Stimulated activated CD4-positive, alpha-beta T cell treated with anti-CD3 and anti-CD28 coated beads, Interleukin-1b, Interleukin-23, amount 100 ng/mL, for 1 hour (primary cell): ENCODE data around the gene RGL1.

Experiments
- DNase-seq, 2 donors: peaks; one replicate each; pipeline ENCODE4 v3.0.0-alpha.2; 2020; ENCODE audit warnings: low read depth in 2 of 2

The RGL1 gene

DNA sequence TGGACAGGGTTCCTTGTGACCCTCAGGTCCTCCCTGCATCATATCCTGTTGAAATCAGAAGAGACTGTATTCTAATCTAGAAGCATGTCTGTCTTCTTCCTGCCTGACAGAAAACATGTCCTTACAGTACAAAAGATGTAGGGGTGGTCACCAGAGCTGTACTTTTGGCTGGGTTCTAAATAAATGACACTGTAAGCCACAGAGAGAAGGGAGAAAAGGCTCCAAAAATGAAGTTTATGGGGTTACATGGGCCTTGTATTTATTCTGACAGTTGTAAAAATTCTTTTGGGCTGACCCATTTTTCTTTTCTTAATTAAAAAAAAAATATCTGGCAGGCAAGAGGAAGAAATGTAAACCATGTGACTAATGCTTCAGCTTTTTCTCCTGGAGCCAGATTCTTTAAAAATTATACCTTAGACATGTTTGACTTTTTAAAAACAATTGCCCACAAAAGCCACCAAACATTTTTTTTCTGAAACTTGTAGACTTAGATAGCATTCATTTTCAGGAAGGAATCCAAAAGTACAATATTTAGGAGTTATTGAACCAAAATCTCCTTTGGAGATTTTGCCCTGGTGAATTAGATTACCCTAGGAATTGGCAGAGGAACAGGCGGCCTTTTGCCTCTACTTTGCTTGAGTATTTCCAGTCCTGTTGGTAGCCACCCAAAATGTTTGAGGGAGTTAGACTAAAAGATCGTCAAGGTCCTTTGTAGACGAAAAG, 17.1 kb downstream of the RGL1 start:
- DNase-seq: no peak

DNA sequence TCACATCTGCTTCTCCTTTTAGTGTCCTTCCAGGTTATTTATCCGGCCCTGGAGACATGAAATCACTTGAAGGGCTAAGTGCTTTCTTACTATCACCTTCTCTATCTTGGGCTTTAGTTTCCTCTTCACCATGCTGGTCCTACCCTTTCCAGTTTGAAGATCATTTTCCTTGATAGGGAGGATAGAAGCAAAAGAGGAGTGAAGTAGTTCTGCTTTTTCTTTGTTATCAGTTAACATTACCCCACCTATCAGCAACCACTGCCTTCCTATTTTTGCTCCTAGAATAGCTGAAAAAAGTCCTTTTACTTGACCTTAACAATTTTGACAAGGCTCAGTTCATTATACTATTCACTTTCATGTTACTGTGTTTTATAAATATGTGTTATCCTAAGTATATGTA, 19.4 kb downstream of the RGL1 start:
- no peak for DNase-seq

DNA sequence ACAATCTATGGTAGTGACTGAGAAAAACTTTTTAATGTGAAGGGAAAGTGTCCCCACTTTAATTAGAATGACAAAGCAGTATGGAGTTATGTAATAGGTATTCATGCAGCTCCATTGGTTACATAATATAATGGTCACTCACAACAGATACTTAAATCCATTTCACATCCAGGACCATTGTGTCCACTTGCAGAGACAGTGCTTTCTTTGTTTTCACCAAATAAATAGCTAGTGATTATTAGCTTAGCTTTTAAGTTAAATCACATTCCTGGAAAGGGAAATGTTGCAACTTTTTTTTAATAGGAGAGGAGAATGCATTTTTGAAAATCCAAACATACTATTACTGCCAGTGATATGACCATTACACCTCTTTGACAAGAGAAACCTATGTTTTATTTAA, 22.9 kb downstream of the RGL1 start:
- DNase-seq: no peak

DNA sequence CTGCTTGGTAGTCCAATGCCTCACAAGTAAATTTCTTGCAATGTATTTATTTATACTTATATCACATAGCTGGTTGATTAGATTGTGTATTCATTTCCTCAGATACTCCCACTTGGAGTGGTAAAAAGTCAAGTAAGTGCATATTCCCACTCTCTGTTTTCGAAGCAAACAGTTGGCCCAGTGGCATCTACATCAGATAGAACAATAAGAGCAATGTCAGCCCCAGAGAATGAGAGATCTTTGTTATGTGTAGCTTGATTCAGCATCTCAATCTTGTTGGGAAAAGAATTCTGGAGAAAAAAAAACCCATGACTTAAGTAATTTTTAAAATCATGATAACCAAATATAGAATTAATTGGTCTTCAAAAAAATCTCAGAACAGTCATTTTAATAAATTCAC, 25.5 kb downstream of the RGL1 start:
- no peak for DNase-seq

DNA sequence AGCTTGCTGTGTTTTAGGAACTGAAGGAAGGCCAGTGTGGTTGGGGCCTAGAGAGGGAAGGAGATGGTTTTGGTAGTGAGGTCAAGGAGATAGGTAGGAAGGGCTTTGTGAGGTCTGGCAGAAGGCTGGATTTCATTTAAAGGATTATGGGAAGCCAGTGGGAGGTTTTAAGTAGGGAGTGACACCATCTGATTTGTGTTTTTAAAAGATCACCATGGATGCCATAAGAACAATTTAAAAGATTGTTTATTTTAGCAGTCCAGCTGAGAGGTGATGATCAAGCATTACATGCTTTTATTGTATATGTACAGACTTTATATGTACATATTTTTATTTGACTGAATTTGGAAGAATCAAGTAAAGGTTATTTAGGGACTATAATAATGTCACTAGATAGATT, 26.4 kb downstream of the RGL1 start:
- DNase-seq: no peak

DNA sequence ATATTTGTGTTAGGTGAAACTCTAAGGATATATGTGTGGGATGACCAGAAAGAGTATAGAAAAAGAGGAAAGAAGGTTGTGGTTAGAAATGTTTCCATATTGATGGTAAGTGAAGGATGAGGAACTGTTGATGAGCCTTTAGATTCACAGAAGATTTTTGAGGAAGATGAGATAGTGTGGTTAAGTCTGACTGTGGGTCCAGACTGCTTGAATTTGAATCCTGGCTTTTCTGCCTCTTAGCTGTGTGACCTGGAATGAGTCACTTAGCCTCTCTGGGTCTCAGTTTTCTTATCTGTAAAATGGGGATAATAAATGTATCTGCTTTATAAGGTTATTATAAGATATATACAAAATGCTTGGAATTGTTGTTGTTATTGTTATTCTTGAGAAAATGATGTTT, 27.5 kb downstream of the RGL1 start:
- DNase-seq: no peak

DNA sequence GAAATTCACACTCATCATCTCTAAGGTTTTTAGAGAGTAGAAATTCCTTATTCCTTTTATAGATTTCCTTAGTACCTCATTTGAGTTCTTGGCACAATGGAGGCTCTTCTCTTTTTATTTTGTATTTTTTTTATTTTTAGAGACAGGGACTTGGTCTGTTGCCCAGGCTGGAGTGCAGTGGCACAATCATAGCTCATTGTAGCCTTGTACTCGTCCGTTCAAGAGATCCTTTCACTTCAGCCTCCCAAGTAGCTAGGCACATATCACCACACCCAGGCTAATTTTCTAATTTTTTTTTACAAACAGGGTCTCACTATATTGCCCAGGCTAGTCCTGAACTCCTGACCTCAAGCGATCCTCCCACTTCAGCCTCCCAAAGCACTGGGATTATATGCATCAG, 29.6 kb downstream of the RGL1 start:
- DNase-seq: no peak

DNA sequence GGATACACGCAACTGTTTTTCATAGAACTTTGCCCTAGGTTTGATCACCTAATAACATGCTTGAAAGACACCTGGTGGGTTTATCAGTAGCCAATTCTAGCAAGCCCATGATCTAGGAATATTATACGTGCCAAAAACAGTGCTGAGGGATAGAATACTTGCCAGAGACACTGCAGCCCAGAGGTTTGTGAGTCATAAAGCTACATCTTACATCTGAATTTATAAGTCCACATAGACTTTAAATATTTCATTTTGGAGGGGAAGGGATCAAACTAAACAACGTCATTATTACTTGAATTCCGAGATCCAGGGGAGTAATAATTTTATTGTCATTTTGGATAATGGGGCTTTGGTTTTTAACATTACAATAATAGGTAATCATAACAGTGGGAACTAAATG, 31.7 kb downstream of the RGL1 start:
- no peak for DNase-seq

DNA sequence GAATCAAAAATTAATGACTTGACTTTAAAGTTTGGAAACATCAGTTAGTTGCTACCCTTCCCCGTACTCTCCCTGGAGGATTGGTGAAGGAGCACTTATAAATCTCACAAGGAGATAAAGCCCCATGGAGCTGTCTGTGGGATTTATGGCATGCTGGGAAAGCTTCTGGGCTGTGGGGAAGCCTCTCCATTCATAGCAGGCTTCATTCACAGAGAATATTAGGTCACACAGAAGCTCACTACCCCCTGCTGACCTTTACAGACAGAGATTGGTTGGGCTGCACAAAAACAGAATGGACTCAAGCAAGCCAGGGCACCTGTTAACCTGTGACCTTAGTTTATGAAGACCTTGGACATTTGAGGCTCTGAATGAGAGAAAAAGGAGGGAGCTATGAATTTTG, 32.1 kb downstream of the RGL1 start:
- DNase-seq: no peak

DNA sequence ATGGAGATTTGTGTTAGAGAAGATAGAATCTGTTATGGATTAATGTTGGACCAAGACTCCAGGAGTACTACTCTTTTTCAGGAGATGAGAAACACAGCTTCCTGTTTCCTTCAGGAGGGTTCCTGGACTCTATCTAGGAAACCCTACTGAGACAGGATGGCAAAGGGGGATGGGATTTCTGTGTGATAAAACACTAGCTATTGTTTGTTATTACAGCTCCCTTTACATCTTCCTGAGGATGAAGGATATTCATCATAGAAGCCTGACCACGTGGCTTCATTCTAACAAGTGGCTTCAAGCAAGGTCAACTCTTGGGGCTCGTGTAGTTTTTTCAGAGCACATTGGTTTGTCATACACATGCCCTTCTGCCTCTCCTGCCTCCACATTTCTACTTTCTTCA, 33.3 kb downstream of the RGL1 start:
- DNase-seq: no peak

DNA sequence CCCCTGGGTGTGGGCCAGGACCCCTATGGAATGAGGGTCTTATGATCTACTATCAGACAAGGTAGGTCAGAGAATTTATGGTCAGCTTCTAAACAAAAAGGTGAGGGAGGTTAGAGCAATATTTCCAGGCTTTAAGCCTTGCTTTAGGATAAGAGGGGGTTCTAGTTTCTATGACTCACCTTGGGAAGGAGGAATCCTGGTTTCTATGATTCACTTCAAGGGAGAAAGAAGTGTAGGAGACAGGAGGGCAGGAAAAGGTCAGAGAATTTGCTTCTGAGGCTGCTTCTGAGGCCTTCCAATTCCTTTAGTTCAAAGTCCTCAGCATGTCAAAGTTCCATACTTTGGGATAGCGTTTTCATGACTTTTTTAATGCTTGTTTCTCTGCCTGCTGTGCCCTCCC, 35.2 kb downstream of the RGL1 start:
- no peak for DNase-seq

DNA sequence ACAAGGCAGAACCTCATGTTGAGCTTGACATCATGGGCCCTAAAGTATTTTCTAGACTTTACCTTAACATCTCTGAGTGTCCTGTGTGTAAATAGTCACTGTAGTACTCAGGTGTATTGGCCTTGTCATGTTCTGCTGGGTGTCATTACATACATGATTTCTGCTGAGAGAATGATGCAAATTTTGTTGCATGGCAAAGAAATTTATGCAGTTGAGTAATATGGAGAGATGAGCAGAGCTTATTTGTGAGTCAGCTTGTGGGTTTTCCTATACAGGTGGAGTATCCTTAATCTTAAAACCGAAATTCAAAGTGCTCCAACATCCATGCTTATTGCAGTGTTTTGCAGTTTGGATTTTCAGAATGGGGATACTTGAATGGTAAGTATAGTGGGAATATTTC, 36.6 kb downstream of the RGL1 start:
- no peak for DNase-seq

DNA sequence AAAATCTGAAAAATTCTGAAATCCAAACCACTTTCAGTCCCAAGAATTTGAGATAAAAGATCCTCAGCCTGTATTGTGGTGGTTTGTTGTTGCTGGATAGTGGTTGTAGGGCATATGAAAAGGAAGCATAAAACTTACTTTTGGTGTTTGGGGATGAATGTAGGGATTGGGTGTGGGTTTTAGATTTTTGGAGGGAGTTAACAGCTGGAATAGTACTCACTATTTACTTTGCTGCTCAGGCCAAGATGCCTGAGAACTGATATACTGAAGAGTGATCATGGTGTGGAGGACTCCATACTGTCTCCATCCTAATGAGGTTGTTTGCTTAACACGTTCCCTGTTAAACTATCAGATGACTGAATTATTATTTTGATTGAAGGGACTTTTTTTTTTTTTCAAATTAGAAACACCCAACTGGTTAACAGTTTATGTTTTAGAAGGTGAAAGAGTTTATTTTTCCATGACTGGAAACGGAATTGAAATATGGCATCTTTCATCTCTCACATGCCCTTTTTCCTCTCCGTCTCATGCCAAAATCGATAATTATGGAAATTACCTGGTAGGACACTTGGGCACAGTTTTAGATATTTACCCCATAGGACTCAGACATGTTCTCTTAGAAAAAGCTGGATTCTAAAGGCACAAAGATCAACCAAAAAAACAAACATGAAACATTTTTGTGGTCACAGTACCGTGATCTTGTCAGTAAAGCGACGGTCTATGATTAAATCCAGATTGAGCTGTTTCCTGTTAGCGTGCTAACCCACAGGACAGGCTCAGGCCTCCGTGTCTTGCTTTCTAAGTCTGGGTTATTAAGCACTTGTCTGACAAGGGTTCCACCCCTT, 37.3 kb downstream of the RGL1 start:
- no peak for DNase-seq

DNA sequence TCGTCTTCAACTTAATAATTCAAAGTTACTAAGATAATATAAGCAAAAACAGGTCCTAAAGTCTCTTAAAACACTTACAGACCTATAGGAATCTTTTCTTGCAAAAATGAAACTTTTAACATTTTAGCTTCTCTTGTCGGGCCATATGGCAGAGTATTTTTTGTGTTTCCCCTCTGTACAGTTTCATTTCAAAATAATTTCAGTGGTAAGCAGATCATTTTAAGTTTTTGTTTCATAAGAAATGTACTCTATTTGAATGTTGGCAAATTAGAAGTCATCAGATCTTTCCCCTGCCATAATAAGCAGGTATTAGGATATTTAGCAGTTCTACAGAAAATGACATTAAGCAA, 37.9 kb downstream of the RGL1 start:
- no peak for DNase-seq

DNA sequence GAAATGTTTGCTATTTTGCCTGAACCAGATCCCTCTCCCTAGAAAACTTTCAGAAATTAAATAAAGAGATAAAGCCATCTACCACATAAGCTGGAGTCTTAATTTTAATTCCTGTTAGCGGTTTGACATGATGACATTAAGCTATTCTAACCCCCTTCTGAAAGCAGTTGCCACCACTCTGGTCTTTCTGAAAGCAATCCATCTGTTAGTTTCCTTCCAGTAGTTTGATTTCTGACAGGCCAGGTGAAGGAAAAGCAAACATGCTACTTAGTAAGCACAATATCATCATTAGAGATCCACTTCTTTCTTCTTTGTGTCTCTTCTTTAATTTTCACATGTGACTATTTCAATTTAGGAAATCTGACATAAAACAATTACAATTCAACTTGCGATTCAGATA, 39.9 kb downstream of the RGL1 start:
- no peak for DNase-seq

DNA sequence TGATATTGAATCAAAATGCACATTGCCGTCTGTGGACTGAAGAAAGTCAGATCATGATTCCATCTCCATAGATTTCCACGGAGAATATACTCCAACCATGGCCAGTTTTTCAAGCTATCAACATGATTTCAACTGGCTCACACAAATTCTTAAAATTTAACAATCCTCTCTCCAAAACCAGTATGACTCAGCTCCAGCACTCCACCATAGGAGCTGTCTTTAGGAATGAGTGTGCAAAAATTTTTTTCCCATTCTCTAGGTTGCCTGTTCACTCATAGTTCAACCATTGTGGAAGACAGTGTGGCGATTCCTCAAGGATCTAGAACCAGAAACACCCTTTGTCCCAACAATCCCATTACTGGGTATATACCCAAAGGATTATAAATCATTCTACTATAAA, 40.8 kb downstream of the RGL1 start:
- DNase-seq: no peak

DNA sequence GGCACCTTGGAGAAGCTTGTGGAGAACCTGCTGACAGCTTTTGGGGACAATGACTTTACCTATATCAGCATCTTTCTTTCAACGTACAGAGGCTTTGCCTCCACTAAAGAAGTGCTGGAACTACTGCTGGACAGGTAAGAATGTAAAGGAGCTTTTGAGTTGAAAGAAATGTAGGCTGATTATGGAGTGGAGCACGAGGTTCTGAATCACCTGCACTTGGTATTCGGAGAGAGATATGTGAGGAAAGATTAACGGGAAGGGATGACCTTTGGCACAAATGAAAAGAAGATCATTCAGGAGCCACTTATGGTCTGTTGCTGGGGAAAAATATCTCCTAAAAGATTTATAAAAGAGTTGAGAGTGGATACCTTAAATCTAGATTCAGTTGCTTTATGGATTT, 42.7 kb downstream of the RGL1 start:
- no peak for DNase-seq

DNA sequence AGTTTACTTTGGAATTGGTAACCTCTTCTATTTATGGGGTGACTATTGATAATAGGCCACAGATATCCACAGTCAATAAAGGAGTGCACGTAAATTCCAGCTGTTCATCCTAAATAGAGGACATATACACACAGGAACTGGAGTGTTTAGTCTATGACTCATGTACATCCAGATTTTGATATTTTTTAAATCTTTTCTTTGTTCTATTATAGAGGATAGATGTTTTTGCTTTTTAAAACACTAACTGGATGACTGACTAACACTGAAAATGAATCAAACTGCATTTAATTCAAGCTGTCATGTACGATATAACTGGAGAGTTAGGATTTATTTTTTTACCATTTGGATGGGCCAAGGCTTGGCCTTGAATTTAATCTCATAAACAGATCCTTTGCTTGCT, 45.9 kb downstream of the RGL1 start:
- no peak for DNase-seq

DNA sequence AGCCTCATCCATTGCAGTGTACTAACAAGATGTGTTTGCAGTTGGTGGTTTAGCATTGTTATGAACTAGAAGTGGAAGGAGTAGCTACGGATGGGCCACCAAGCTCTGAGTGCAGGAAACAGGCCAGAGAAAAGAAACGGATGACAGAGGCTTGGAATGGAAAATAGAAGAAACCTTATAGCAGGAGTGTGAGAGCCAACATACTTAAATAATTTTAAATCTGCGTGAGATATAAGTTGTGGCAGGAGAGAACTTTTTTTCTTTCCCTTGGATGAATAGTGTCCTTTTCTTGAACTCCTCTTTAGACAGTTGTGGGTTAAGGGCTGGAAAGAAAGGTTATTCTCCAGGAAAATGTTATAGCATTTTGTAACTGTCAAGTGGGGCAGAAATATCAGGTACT, 54.2 kb downstream of the RGL1 start:
- DNase-seq: no peak

DNA sequence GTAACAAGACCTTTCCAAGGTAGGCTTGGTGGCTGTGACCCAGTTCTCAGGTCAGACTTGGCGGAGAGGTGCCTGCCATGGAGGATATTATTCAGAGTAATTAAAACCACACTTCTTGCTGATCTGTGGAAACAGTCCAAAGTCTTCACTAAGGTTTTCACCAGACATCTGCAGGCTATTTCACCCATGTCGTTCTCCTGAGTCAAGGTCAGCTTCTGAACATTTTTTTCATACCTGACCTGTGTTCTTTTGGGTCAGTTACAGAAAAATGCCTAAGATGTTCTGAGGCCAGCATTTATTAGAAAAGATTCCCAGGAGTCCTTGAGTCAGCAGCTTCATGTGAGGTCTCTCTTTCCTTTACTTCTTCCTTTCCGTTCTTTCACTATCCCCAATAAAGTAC, 54.9 kb downstream of the RGL1 start:
- no peak for DNase-seq

DNA sequence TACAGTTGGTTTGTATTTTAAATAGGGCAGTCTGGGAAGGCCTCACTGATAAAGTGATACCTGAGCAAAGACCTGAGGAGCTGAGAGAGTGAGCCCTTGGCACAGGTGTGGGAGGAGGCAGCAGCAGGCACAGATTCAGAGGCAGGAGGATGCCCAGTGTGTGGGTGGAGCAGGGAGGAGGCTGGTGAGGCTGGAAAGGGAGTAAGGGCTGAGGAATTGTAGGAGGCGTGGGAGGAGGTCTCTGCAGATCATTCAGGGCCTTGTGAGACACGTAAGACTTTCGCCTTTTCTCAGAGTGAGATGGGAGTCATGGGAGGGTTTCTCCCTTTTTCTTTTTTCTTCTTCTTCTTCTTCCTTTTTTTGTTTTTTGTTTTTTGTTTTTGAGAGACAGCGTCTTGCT, 58.0 kb downstream of the RGL1 start:
- no peak for DNase-seq

DNA sequence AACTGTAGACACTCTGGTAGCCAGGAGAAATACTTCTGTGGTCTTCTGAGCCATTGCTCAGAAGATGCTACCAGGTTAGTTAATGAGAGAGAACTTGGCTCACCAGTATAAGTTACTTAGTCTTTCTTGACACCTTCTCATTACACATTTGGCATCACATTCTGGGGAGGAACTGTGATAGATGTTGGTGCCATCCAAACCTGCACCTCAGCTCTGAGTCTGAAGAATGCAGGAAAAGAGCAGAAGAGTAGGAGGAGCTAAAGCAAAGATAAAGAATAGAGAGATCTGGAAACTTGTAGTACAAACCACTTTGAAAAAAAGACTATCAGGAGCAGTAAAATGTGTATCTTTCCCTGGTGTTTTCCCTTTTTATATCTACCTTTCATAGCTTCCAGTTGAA, 58.9 kb downstream of the RGL1 start:
- DNase-seq: no peak

DNA sequence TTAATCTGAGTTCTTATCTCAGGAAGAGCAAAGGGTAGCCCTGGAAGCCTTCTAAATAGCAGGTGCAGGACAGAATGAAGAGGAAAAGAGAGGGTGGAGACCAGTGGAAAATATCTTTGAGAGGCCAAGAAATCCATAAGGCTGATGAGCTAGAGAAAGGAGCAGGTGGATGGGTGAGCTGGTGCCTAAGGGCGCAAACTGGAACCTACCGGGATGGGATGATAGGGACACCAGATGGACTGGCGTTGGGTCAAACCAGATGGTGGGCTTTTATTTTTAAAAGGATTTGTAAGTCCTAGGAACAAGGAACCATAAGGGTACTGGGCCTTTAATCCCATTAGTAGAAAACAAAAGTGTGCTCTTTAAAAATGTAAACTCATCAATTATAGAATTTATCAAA, 59.7 kb downstream of the RGL1 start:
- DNase-seq: no peak

DNA sequence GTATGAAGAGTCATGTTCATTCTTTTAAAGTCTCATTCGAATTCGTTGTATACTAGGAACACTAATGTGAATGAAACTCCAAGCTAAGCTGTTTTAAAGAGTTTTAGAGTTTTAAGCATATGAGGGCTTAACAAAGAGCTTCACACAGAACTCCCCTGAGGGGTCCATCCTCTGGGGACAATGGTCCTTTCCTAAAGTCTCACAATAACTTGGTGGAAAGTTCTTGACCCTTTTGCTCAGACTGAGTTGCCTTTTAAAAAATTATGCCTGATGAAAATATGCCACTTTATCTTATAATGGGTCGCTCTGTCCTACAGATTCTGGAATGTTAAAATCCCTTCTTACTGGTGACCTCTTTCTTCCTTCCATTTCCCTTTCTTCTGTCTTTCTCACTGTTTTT, 64.3 kb downstream of the RGL1 start:
- no peak for DNase-seq
